Mesendoderm (in vitro differentiated cells): ENCODE data around the gene SOBP.

Experiments used
- DNase-seq: peaks from one replicate; pipeline ENCODE4 v3.0.0; 2013
- H2AK5ac ChIP-seq: 2 replicates; pipeline ENCODE4 v1.6.1; 2013; ENCODE audit warnings: low read length, inconsistent platforms
- H2BK120ac ChIP-seq: 2 replicates; pipeline ENCODE4 v1.6.1; 2013; ENCODE audit warnings: low read depth, mild to moderate bottlenecking, low read length, moderate library complexity, mixed read lengths
- H2BK15ac ChIP-seq: replicated peaks from 2 replicates; pipeline ENCODE4 v1.6.1; 2013; ENCODE audit warnings: low read depth, mild to moderate bottlenecking, moderate library complexity
- H2BK5ac ChIP-seq: 2 replicates; pipeline ENCODE4 v1.6.1; 2013; ENCODE audit warnings: low read length, inconsistent platforms
- H3K18ac ChIP-seq: 2 replicates; pipeline ENCODE4 v1.6.1; 2013; ENCODE audit warnings: mild to moderate bottlenecking, low read length, mixed read lengths
- H3K23ac ChIP-seq: one replicate; pipeline ENCODE4 v1.6.1; 2013; ENCODE audit warnings: low read length
- H3K27ac ChIP-seq: 2 replicates; pipeline ENCODE4 v1.5.1; 2013; ENCODE audit warnings: low read depth, mild to moderate bottlenecking, inconsistent platforms, low read length, moderate library complexity
- H3K27me3 ChIP-seq: 2 replicates; pipeline ENCODE4 v1.6.1; 2013; ENCODE audit warnings: low read length, control low read depth, mild to moderate bottlenecking, inconsistent platforms; ENCODE audit not compliant: insufficient read depth, poor library complexity
- H3K36me3 ChIP-seq: 2 replicates; pipeline ENCODE4 v1.6.1; 2013; ENCODE audit warnings: low read length, inconsistent platforms; ENCODE audit not compliant: control insufficient read depth, insufficient read depth
- H3K4ac ChIP-seq: one replicate; pipeline ENCODE4 v1.6.1; 2013; ENCODE audit warnings: low read depth, mild to moderate bottlenecking, low read length, moderate library complexity
- H3K4me1 ChIP-seq: 2 replicates; pipeline ENCODE4 v1.6.1; 2013; ENCODE audit warnings: low read depth, low read length, inconsistent platforms; ENCODE audit not compliant: control insufficient read depth
- H3K4me2 ChIP-seq: 2 replicates; pipeline ENCODE4 v1.6.1; 2013; ENCODE audit warnings: low read length
- H3K4me3 ChIP-seq: 2 replicates; pipeline ENCODE4 v1.5.1; 2013; ENCODE audit warnings: mild to moderate bottlenecking, low read length
- H3K56ac ChIP-seq: one replicate; pipeline ENCODE4 v1.6.1; 2013; ENCODE audit warnings: low read length
- H3K79me1 ChIP-seq: 2 replicates; pipeline ENCODE4 v1.6.1; 2013; ENCODE audit warnings: low read length, inconsistent platforms
- H3K79me2 ChIP-seq: 2 replicates; pipeline ENCODE4 v1.6.1; 2013; ENCODE audit warnings: mild to moderate bottlenecking, low read length; ENCODE audit not compliant: control insufficient read depth, insufficient read depth
- H3K9ac ChIP-seq: 2 replicates; pipeline ENCODE4 v1.6.1; 2013; ENCODE audit warnings: low read length, inconsistent platforms
- H4K5ac ChIP-seq: one replicate; pipeline ENCODE4 v1.6.1; 2013; ENCODE audit warnings: low read length
- H4K8ac ChIP-seq: one replicate; pipeline ENCODE4 v1.6.1; 2013; ENCODE audit warnings: low read depth, mild to moderate bottlenecking, control low read depth, low read length, moderate library complexity
- WGBS: extraction: QIAGEN DNeasy Blood & Tissue Kit; methylation state at CpG from one replicate; pipeline ENCODE4 v1.1.7; 2013; ENCODE audit warnings: low lambda C conversion rate, missing lambda C conversion rate; ENCODE audit not compliant: insufficient coverage; ENCODE audit errors: extremely low coverage; 5-methylcytosine and 5-hydroxymethylcytosine counted together

SOBP gene

DNA sequence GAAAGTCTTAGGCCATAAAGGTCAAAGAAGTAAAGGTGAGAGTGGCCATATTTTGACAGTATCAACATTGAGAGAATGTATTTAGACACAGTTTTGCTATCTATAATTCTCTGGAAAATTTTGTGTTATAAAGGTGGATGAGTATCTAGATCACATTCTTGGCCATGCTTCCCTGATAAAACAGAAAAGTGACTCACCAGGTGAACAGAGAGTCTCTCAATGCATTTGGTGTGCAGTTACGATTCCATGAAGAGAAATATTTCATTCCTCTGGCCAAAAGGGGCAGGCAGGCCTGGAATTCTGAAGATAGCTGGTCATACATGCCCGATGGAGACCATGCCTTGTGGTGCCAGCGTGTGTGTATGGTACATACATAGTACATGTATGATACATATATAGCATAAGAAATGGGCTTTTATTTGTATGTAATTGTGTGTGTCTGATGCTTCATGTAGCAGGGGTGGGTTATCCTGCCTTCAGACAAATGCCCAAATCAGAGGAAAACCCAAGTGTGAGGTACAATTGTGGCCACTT, 164.0 kb downstream of the SOBP start:
- no CpG with 5 or more reads among the region's 3 CpGs for WGBS

DNA sequence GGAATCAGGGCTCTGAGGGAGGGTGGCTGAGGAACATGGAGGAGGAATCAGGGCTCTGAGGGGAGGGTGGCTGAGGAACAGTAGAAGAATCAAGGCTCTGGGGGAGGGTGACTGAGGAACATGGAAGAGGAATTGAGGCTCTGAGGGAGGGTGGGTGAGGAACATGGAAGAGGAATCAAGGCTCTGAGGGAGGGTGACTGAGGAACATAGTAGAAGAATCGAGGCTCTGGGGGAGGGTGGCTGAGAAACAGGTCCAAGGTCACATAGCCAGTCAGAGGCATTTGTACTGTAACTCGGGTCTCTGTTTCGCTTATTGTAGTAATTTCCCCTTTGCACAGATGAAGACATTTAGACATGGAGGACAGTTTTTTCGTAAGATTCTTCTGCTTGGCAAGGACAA, 164.8 kb downstream of the SOBP start:
- Histone ChIP-seq H2BK15ac (no peak overlapping the region), H3K4me3 (no peak overlapping the region), H4K8ac (no peak overlapping the region), H3K79me2 (no peaks in the 10 kb centered on the region), H2BK5ac (no peak overlapping the region), H3K56ac (no peak overlapping the region), H3K79me1 (no peaks in the 10 kb centered on the region), H3K36me3 (no peaks in the 10 kb centered on the region), H3K27me3 (no peaks in the 10 kb centered on the region), H2BK120ac (no peak overlapping the region), H3K4me2 (no peak overlapping the region), H3K23ac (no peak overlapping the region), H3K4me1 (no peaks in the 10 kb centered on the region), H2AK5ac (no peak overlapping the region), H3K18ac (no peak overlapping the region), H4K5ac (no peak overlapping the region), H3K4ac (peak overlapping the region; percentile 59), H3K27ac (no peak overlapping the region), H3K9ac (no peak overlapping the region)
- no CpG with 5 or more reads among the region's 4 CpGs for WGBS
- DNase-seq: no peak

More for the DNA sequence above, 164.0 kb downstream of the SOBP start:
- no peak for DNase-seq
- no peaks in the 10 kb centered on the region for H3K79me2 ChIP-seq
- no peak overlapping the region for H3K27ac ChIP-seq
- H3K4me2 ChIP-seq: no peak overlapping the region
- H3K4me3 ChIP-seq: no peak overlapping the region
- no peak overlapping the region for H3K9ac ChIP-seq
- H3K56ac ChIP-seq: no peak overlapping the region
- no peak overlapping the region for H3K4ac ChIP-seq
- H3K79me1 ChIP-seq: no peaks in the 10 kb centered on the region
- no peak overlapping the region for H2BK120ac ChIP-seq
- no peak overlapping the region for H4K5ac ChIP-seq
- H3K18ac ChIP-seq: no peak overlapping the region
- H3K36me3 ChIP-seq: no peaks in the 10 kb centered on the region
- no peaks in the 10 kb centered on the region for H3K27me3 ChIP-seq
- no peak overlapping the region for H3K23ac ChIP-seq
- no peak overlapping the region for H2AK5ac ChIP-seq
- H4K8ac ChIP-seq: no peak overlapping the region
- H3K4me1 ChIP-seq: no peaks in the 10 kb centered on the region
- H2BK5ac ChIP-seq: no peak overlapping the region
- no peak overlapping the region for H2BK15ac ChIP-seq

DNA sequence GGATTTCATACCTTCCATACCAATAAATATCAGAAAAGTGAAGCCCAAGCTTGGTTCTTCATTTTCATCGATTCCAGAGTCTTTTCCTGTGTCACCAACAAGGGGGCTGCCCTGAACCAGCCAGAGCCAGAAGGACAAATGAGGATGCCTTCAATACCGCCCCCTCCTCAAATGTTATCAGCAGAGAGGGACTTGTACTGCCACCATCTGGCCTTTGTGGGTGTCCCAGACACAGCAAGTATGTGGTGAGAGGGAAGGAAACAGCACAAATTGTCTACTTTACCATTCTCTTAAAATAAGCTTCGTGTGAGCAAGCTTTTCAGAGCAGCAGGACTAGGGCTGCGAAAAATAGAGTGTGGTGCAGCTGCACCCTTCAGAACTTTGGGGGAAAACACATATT, 165.3 kb downstream of the SOBP start:
- Histone ChIP-seq H3K79me1 (no peaks in the 10 kb centered on the region), H3K27ac (no peak overlapping the region), H3K23ac (no peak overlapping the region), H2BK120ac (no peak overlapping the region), H3K4me2 (no peak overlapping the region), H3K18ac (no peak overlapping the region), H3K4me1 (no peaks in the 10 kb centered on the region), H2BK5ac (no peak overlapping the region), H2BK15ac (no peak overlapping the region), H3K36me3 (no peaks in the 10 kb centered on the region), H3K27me3 (no peaks in the 10 kb centered on the region), H3K79me2 (no peaks in the 10 kb centered on the region), H3K9ac (no peak overlapping the region), H3K56ac (no peak overlapping the region), H4K5ac (no peak overlapping the region), H2AK5ac (no peak overlapping the region), H3K4ac (no peak overlapping the region), H4K8ac (no peak overlapping the region), H3K4me3 (no peak overlapping the region)
- peak; percentile 82 for DNase-seq
- no CpG with 5 or more reads among the region's 4 CpGs for WGBS

DNA sequence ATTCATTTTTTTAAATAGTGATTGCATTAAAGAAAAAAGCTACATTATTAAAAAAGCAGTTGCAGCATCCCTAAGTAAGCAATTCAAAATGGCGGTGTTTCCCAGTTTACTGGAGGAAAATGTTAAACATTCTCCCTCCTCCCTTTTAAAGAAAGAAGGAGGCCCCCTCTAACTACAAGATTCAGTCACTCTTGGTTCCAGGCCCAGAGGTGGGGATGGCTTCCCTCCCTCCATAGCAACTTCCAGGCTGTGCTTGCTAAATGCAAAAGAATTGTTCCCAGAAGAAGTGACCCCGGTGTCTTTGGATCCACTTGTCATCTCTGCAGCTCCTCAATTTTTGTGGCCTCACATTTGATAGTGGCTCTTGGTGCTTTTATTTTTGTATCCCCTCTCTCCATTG, 165.9 kb downstream of the SOBP start:
- Histone ChIP-seq H3K4me1 (no peaks in the 10 kb centered on the region), H3K23ac (no peak overlapping the region), H3K9ac (no peak overlapping the region), H3K27ac (no peak overlapping the region), H3K18ac (no peak overlapping the region), H2BK5ac (no peak overlapping the region), H2BK120ac (no peak overlapping the region), H2BK15ac (no peak overlapping the region), H3K4me3 (no peak overlapping the region), H2AK5ac (no peak overlapping the region), H3K4ac (no peak overlapping the region), H3K4me2 (no peak overlapping the region), H3K56ac (no peak overlapping the region), H3K36me3 (no peaks in the 10 kb centered on the region), H4K5ac (no peak overlapping the region), H4K8ac (no peak overlapping the region), H3K79me1 (no peaks in the 10 kb centered on the region), H3K79me2 (no peaks in the 10 kb centered on the region), H3K27me3 (no peaks in the 10 kb centered on the region)
- no peak for DNase-seq
- no CpG with 5 or more reads among the region's 2 CpGs for WGBS

DNA sequence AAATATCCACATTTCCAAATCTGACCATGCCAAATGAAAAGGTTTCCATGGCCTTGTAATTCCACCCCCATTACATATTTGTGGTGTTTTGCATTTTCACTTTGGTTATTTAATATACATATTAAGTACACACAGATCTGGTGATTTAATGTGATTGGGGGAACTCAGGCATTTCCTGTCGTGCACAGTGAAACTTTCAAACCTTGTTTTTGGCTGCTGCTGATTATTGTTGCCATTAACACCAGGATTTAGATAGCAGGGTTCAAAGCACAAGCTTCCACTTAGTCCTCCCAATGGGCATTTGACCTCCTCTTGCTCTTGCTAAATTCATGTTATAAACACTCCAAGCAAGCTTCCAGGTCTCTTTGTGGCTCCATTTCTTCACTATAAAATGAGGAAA, 166.5 kb downstream of the SOBP start:
- Histone ChIP-seq H2BK5ac (no peak overlapping the region), H3K27me3 (no peaks in the 10 kb centered on the region), H3K4me3 (no peak overlapping the region), H3K36me3 (no peaks in the 10 kb centered on the region), H3K9ac (no peak overlapping the region), H4K5ac (no peak overlapping the region), H3K79me2 (no peaks in the 10 kb centered on the region), H3K79me1 (no peaks in the 10 kb centered on the region), H3K23ac (no peak overlapping the region), H2BK15ac (no peak overlapping the region), H2BK120ac (no peak overlapping the region), H4K8ac (no peak overlapping the region), H3K4me2 (no peak overlapping the region), H3K4ac (no peak overlapping the region), H3K18ac (no peak overlapping the region), H2AK5ac (no peak overlapping the region), H3K4me1 (no peaks in the 10 kb centered on the region), H3K56ac (no peak overlapping the region), H3K27ac (no peak overlapping the region)
- DNase-seq: no peak
- WGBS: no CpG with 5 or more reads among the region's 1 CpG

DNA sequence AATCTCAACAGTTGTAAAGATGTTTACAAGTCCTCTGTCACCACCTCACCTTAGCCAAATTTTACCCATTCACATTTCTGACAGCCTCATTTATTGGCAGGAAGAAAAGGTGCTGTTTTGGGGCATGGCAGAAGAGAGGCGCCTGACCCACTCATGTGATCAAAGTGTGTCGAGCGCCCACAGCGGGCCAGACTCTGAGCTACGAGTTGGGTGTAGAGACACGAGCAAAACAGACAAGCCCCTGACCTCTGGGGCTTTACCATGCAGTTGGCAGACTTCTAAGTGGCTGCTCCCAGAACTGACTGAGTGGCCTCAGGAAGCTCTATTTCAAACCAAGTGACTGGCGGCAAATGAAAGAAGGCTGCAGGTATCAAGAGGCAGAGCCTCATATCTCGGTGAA, 167.0 kb downstream of the SOBP start:
- Histone ChIP-seq H3K23ac (no peak overlapping the region), H3K4me2 (no peak overlapping the region), H3K27ac (no peak overlapping the region), H3K18ac (no peak overlapping the region), H4K5ac (no peak overlapping the region), H3K4ac (no peak overlapping the region), H3K4me3 (no peak overlapping the region), H3K9ac (no peak overlapping the region), H3K79me1 (no peaks in the 10 kb centered on the region), H2AK5ac (no peak overlapping the region), H3K79me2 (no peaks in the 10 kb centered on the region), H4K8ac (no peak overlapping the region), H2BK120ac (no peak overlapping the region), H3K56ac (no peak overlapping the region), H2BK5ac (no peak overlapping the region), H3K36me3 (no peaks in the 10 kb centered on the region), H2BK15ac (no peak overlapping the region), H3K4me1 (no peaks in the 10 kb centered on the region), H3K27me3 (no peaks in the 10 kb centered on the region)
- DNase-seq: no peak
- WGBS: no CpG with 5 or more reads among the region's 8 CpGs
